Endodermal cell (in vitro differentiated cells): ENCODE measurements around the gene IGFLR1. TPM values are rescaled to one million over a fixed set of nuclear protein-coding genes. Genes with fewer than 3 reads are reported as not detected.

ENCODE experiments used
- DNase-seq: peaks from one replicate; pipeline ENCODE4 v3.0.0-alpha.2; 2017
- H3K27ac ChIP-seq: 2 replicates; pipeline ENCODE4 v1.5.1; 2013; ENCODE audit warnings: mild to moderate bottlenecking, low read depth, low read length, moderate library complexity
- H3K27me3 ChIP-seq: 2 replicates; pipeline ENCODE4 v1.6.1; 2013; ENCODE audit warnings: mild to moderate bottlenecking, low read length, moderate library complexity; ENCODE audit not compliant: insufficient read depth, control insufficient read depth, poor library complexity, severe bottlenecking
- H3K36me3 ChIP-seq: 2 replicates; pipeline ENCODE4 v1.7.0; 2013; ENCODE audit warnings: mild to moderate bottlenecking, low read length, moderate library complexity; ENCODE audit not compliant: control insufficient read depth, insufficient read depth
- H3K4me1 ChIP-seq: one replicate; pipeline ENCODE4 v1.7.0; 2013; ENCODE audit warnings: low read length; ENCODE audit not compliant: control insufficient read depth, insufficient read depth
- H3K4me3 ChIP-seq: 2 replicates; pipeline ENCODE4 v1.5.1; 2013; ENCODE audit warnings: mild to moderate bottlenecking, low read length, moderate library complexity
- H3K9ac ChIP-seq: 2 replicates; pipeline ENCODE4 v1.6.1; 2013; ENCODE audit warnings: mild to moderate bottlenecking, low read length, moderate library complexity; ENCODE audit not compliant: poor library complexity, severe bottlenecking; ENCODE audit errors: extremely low read depth
- H3K9me3 ChIP-seq: 2 replicates; pipeline ENCODE4 v1.6.1; 2013; ENCODE audit warnings: mild to moderate bottlenecking, low read length, moderate library complexity; ENCODE audit not compliant: control insufficient read depth
- H3K27ac Mint-ChIP-seq: 2 replicates; pipeline ENCODE4 v1.8.0; 2020; ENCODE audit warnings: mixed read lengths
- H3K27me3 Mint-ChIP-seq: 2 replicates; pipeline ENCODE4 v1.8.0; 2021; ENCODE audit warnings: mild to moderate bottlenecking, mixed read lengths; ENCODE audit not compliant: insufficient read depth
- H3K36me3 Mint-ChIP-seq: 2 replicates; pipeline ENCODE4 v1.8.0; 2020; ENCODE audit warnings: low read depth, mixed read lengths
- H3K4me1 Mint-ChIP-seq: 2 replicates; pipeline ENCODE4 v1.8.0; 2020; ENCODE audit warnings: mixed read lengths
- H3K4me3 Mint-ChIP-seq: 2 replicates; pipeline ENCODE4 v1.8.0; 2020; ENCODE audit warnings: mild to moderate bottlenecking, moderate library complexity, mixed read lengths
- H3K9me3 Mint-ChIP-seq: 2 replicates; pipeline ENCODE4 v1.8.0; 2020; ENCODE audit warnings: mild to moderate bottlenecking, mixed read lengths
- WGBS, 2 experiments: methylation state at CpG; one replicate each; pipeline versions ENCODE4 v1.1.5 to v1.1.7; 2013; ENCODE audit warnings: missing lambda C conversion rate in 2 of 2, mixed read lengths in 1 of 2; ENCODE audit not compliant: insufficient coverage in 1 of 2, insufficient read length in 1 of 2; 5-methylcytosine and 5-hydroxymethylcytosine counted together
- total RNA-seq, 2 donors: library from RNA; stranded (reverse); fragmentation: NEBNext Ultra II Directional in 1 of 2; extraction: Animal tissue kit (Norgen Biotek cat#: 25700) in 1 of 2; gene quantifications; 2 replicates in 1 of 2; 3 replicates in 1 of 2; pipeline ENCODE4 v1.2.1, GENCODE V29; 2021
- TF ChIP-seq, protein P1 (sequence below): fragments of 200-600 bp; sonication (generic); conservative IDR thresholded peaks from 2 replicates; pipeline ENCODE4 v1.5.0; 2021; ENCODE audit warnings: antibody characterized with exemption, mild to moderate bottlenecking

The IGFLR1 gene
- total RNA-seq, 2 donors from 2014 or later: 4.6 to 7.1 TPM

DNA sequence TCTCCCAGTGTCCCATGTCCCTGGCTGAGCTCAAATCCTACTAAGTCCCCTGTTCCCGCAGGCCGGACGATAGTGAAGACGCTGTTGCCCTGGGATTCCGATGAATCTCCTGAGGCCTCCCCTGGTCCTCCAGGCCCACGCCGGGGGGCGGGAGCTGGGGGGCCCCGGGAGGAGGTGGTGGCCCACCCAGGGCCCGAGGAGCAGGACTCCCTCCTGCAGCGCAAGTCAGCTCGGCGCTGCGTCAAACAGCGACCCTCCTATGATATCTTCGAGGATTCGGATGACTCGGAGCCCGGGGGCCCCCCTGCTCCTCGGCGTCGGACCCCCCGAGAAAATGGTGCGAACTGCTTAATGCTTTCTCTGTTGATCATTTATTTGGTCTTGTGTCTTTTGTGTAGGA is 18.6 kb downstream of the IGFLR1 start:
- TF ChIP-seq, protein P1, sequence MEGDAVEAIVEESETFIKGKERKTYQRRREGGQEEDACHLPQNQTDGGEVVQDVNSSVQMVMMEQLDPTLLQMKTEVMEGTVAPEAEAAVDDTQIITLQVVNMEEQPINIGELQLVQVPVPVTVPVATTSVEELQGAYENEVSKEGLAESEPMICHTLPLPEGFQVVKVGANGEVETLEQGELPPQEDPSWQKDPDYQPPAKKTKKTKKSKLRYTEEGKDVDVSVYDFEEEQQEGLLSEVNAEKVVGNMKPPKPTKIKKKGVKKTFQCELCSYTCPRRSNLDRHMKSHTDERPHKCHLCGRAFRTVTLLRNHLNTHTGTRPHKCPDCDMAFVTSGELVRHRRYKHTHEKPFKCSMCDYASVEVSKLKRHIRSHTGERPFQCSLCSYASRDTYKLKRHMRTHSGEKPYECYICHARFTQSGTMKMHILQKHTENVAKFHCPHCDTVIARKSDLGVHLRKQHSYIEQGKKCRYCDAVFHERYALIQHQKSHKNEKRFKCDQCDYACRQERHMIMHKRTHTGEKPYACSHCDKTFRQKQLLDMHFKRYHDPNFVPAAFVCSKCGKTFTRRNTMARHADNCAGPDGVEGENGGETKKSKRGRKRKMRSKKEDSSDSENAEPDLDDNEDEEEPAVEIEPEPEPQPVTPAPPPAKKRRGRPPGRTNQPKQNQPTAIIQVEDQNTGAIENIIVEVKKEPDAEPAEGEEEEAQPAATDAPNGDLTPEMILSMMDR: no peak
- H3K9me3 ChIP-seq: no peaks in the 10 kb centered on the region
- no peak overlapping the region for H3K4me3 ChIP-seq
- WGBS, 2 experiments: 94 to 97% methylated on average over 12 to 24 of the region's 24 CpGs
- H3K27ac Mint-ChIP-seq: no peak overlapping the region
- H3K4me1 ChIP-seq: peaks cover 7% of the 10 kb centered on the region
- no peak overlapping the region for H3K27ac ChIP-seq
- peaks cover 72% of the 10 kb centered on the region for H3K36me3 Mint-ChIP-seq
- H3K27me3 ChIP-seq: no peaks in the 10 kb centered on the region
- no peak overlapping the region for H3K9ac ChIP-seq
- peaks cover 5% of the 10 kb centered on the region for H3K4me1 Mint-ChIP-seq
- H3K27me3 Mint-ChIP-seq: no peaks in the 10 kb centered on the region
- DNase-seq: no peak
- no peak overlapping the region for H3K4me3 Mint-ChIP-seq
- H3K36me3 ChIP-seq: peaks cover 59% of the 10 kb centered on the region
- no peaks in the 10 kb centered on the region for H3K9me3 Mint-ChIP-seq

DNA sequence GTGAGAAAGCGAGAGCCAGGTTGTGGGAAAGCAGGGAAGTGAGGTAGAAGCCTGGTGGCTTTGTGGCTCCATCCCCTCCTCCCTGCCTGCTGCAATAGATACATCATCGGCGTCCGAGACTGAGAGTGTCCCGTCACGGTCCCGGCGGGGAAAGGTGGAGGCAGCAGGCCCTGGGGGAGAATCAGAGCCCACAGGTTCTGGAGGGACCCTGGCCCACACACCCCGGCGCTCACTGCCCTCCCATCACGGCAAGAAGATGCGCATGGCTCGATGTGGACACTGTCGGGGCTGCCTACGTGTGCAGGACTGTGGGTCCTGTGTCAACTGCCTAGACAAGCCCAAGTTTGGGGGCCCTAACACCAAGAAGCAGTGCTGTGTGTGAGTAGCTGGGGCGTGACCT is 19.4 kb downstream of the IGFLR1 start:
- Mint-ChIP-seq H3K36me3 (peaks cover 64% of the 10 kb centered on the region), H3K27me3 (no peaks in the 10 kb centered on the region), H3K9me3 (no peaks in the 10 kb centered on the region), H3K4me3 (no peak overlapping the region), H3K27ac (no peak overlapping the region), H3K4me1 (peaks cover 5% of the 10 kb centered on the region)
- Histone ChIP-seq H3K4me1 (peaks cover 7% of the 10 kb centered on the region), H3K9me3 (no peaks in the 10 kb centered on the region), H3K36me3 (peaks cover 56% of the 10 kb centered on the region), H3K4me3 (no peak overlapping the region), H3K9ac (no peak overlapping the region), H3K27ac (no peak overlapping the region), H3K27me3 (no peaks in the 10 kb centered on the region)
- no peak for DNase-seq
- TF ChIP-seq, protein P1: no peak
- 95% methylated on average over 7 to 16 of the region's 16 CpGs for WGBS, 2 experiments

DNA sequence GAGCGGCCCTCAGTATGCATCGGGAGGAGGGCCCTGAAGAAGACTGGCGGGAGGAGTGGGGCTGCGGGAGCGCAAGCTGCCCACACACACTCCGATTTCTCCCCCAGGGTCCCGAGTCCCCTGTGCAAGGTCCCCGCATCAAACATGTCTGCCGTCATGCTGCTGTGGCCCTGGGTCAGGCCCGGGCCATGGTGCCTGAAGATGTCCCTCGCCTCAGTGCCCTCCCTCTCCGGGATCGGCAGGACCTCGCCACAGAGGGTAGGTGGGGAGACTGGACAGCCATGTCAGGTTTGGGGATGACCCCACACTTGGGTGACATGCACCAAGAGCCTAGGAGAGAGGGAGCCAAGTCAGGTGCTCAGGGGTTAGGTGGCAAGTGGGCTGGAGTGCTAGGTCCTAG is 19.8 kb downstream of the IGFLR1 start:
- Histone ChIP-seq H3K9ac (no peak overlapping the region), H3K4me3 (no peak overlapping the region), H3K9me3 (no peaks in the 10 kb centered on the region), H3K27me3 (no peaks in the 10 kb centered on the region), H3K36me3 (peaks cover 51% of the 10 kb centered on the region), H3K27ac (no peak overlapping the region), H3K4me1 (peaks cover 7% of the 10 kb centered on the region)
- Mint-ChIP-seq H3K36me3 (peaks cover 61% of the 10 kb centered on the region), H3K4me3 (no peak overlapping the region), H3K27ac (no peak overlapping the region), H3K27me3 (no peaks in the 10 kb centered on the region), H3K9me3 (no peaks in the 10 kb centered on the region), H3K4me1 (peaks cover 5% of the 10 kb centered on the region)
- no peak for DNase-seq
- 96 to 100% methylated on average over 3 to 14 of the region's 14 CpGs for WGBS, 2 experiments
- TF ChIP-seq, protein P1: no peak
